GM12865 (cell line): ENCODE measurements around the gene TNFRSF17.

ENCODE experiments used
- DNase-seq: peaks from one replicate; pipeline ENCODE4 v3.0.0; 2010; ENCODE audit warnings: low read depth
- H3K4me3 ChIP-seq: 2 replicates; pipeline ENCODE4 v1.5.1; 2011; ENCODE audit warnings: mild to moderate bottlenecking, low read depth, low read length, control low read depth
- TF ChIP-seq, protein P1 (sequence below): IDR thresholded peaks from 2 replicates; pipeline ENCODE4 v1.5.1; 2011; ENCODE audit warnings: low read length, control low read depth, low read depth, inconsistent platforms; ENCODE audit not compliant: insufficient read depth; ENCODE audit errors: missing control alignments

Gene TNFRSF17

GRCh38 chr16:11996433-11997330, 31.7 kb downstream of the TNFRSF17 start:
- no peak overlapping the region for H3K4me3 ChIP-seq
- TF ChIP-seq, protein P1, sequence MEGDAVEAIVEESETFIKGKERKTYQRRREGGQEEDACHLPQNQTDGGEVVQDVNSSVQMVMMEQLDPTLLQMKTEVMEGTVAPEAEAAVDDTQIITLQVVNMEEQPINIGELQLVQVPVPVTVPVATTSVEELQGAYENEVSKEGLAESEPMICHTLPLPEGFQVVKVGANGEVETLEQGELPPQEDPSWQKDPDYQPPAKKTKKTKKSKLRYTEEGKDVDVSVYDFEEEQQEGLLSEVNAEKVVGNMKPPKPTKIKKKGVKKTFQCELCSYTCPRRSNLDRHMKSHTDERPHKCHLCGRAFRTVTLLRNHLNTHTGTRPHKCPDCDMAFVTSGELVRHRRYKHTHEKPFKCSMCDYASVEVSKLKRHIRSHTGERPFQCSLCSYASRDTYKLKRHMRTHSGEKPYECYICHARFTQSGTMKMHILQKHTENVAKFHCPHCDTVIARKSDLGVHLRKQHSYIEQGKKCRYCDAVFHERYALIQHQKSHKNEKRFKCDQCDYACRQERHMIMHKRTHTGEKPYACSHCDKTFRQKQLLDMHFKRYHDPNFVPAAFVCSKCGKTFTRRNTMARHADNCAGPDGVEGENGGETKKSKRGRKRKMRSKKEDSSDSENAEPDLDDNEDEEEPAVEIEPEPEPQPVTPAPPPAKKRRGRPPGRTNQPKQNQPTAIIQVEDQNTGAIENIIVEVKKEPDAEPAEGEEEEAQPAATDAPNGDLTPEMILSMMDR = no peak
- DNase-seq = no peak

- no peak for DNase-seq
- TF ChIP-seq, protein P1 = no peak
- no peak overlapping the region for H3K4me3 ChIP-seq
Observed at GRCh38 chr16:12000032-12000431, 35.0 kb downstream of the TNFRSF17 start.

DNA sequence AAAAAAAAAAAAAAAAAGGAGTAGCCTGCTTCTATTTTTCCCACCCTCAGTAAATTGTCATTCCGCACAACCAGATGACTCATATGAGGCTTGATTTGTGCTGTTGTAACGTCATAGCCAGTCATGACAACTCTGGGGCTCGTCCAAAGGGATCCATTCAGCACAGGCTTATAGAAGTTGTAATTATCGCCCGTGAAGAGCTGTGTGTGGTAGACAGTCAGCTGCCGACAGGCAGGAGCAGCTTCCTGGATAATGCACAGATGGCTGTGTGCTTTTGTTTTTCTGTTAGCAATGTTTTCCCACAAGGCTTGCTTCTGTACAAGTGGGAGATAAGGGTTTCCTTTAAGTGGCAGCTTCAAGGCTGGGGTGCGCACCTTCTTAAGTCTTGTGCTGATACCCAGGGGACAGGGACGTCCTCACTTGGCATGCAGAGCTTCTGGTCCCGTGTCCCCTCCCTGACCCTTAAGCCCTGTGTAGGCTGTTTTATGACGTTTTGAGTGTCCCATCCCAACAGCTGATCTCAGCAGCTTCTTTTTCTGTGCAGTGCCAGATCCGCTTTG, 37.5 kb downstream of the TNFRSF17 start:
- H3K4me3 ChIP-seq = no peak overlapping the region
- no peak for DNase-seq
- TF ChIP-seq, protein P1 = no peak

- TF ChIP-seq, protein P1 = no peak
- H3K4me3 ChIP-seq = no peak overlapping the region
- no peak for DNase-seq
Observed at GRCh38 chr16:12006637-12007036, 41.6 kb downstream of the TNFRSF17 start.

DNA sequence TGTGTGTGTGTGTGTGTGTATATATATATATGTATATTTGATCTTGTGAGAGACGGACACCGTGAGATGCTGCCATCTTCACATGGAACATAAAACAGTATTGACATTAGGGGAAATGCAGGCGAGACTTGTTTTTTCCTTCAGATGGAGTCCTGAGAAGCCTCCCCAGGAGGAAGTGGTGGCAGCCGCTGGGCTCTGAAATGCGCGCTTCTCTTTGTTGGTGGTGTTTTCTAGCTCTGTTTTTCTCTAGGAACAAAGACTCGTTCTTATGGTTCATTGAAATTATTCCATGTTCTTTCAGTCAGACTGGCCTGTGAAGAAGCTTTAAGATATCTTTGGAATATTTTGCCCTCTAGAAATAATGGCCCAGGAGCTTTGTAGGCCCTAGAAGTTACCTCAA, 44.5 kb downstream of the TNFRSF17 start:
- H3K4me3 ChIP-seq = no peak overlapping the region
- TF ChIP-seq, protein P1 = no peak
- DNase-seq = no peak

DNA sequence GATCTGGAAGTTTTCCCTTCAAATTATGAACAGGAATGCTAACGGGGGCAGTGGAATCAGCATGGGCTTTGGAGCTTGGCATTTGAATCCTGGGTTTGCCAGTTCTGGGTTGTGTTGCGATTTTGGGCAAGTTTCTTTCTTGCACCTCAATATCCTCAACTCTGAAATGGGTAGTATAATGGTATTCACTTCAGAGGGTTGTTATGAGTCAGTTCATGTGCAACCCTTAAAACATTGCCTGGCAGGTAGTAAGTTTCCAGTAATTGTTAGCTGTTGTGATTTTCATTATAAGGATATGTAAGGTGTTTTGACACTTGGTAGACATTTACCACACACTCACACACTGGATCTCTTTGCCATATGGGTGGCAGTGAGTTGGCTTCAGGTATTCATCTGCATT, 44.9 kb downstream of the TNFRSF17 start:
- TF ChIP-seq, protein P1 = no peak
- H3K4me3 ChIP-seq = no peak overlapping the region
- no peak for DNase-seq
